ENCODE results near the gene SIGLEC12.

- TF ChIP-seq ZHX1 (conservative IDR thresholded peaks at IDR 0.05; ENCODE audit: low read length), result no peak
- TF ChIP-seq CTCF (IDR thresholded peaks at IDR 0.05 in 2 of 3, conservative IDR thresholded peaks at IDR 0.05 in 1 of 3; ENCODE audit: insufficient read depth in 2 of 3, low read depth in 1 of 3, low read length in 3 of 3), result no peak
- no peak for TF ChIP-seq CTBP1 (IDR thresholded peaks at IDR 0.05; ENCODE audit: borderline replicate concordance)
These were observed 2.3 kb upstream of the SIGLEC12 start for GRCh38 chr19:51503896-51504295.

Measured in K562 (cell line).